ENCODE data around the gene GRIN2D.

The GRIN2D gene

DNA sequence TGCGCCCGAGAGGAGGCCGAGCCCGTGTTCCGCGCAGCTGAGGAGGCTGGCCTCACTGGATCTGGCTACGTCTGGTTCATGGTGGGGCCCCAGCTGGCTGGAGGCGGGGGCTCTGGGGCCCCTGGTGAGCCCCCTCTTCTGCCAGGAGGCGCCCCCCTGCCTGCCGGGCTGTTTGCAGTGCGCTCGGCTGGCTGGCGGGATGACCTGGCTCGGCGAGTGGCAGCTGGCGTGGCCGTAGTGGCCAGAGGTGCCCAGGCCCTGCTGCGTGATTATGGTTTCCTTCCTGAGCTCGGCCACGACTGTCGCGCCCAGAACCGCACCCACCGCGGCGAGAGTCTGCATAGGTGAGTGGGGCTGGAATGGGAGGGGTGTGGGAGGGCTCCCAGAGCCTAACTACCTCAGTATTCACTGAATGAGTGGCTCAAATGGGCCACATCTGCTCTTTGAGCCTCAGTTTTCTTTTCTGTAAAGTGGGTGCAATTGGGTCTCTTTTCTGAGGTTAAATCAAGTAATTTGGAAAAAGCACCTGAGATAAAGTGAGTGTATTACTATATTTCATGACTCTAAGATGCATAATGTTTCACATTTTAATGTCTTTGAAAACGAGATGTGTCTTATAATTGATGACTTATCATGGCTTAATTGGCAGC is 11.7 kb downstream of the GRIN2D start:
- TF ChIP-seq FOXP2 (optimal IDR thresholded peaks at IDR 0.05; ENCODE audit: control extremely low read depth, extremely low read length, insufficient read depth) (no peak), EZH2 (IDR thresholded peaks at IDR 0.05) (no peak), POLR2AphosphoS5 (IDR thresholded peaks at IDR 0.05; ENCODE audit: borderline replicate concordance, low read depth, low read length) (no peak)
- Histone ChIP-seq H3K27ac (no peak overlapping the region), H3K9me3 (ENCODE audit: low read depth, low read length) (no peaks in the 10 kb centered on the region), H3K36me3 (ENCODE audit: insufficient read depth, low read length) (no peaks in the 10 kb centered on the region), H3K9ac (ENCODE audit: insufficient read length) (no peak overlapping the region), H3K4me3 (no peak overlapping the region)
- no peak for DNase-seq (ENCODE audit: low read depth, low spot score)

- Histone ChIP-seq H3K27ac (no peak overlapping the region), H3K9me3 (ENCODE audit: low read depth, low read length) (no peaks in the 10 kb centered on the region), H3K36me3 (ENCODE audit: insufficient read depth, low read length) (no peaks in the 10 kb centered on the region), H3K9ac (ENCODE audit: insufficient read length) (no peak overlapping the region), H3K4me3 (no peak overlapping the region)
- TF ChIP-seq POLR2AphosphoS5 (IDR thresholded peaks at IDR 0.05; ENCODE audit: borderline replicate concordance, low read depth, low read length): no peak
- TF ChIP-seq EZH2 (IDR thresholded peaks at IDR 0.05): no peak
- TF ChIP-seq FOXP2 (optimal IDR thresholded peaks at IDR 0.05; ENCODE audit: control extremely low read depth, extremely low read length, insufficient read depth): no peak
- no peak for DNase-seq (ENCODE audit: low read depth, low spot score)
These were observed 12.4 kb downstream of the GRIN2D start for GRCh38 chr19:48405850-48406249.

- TF ChIP-seq POLR2AphosphoS5 (IDR thresholded peaks at IDR 0.05; ENCODE audit: borderline replicate concordance, low read depth, low read length): no peak
- no peak for TF ChIP-seq EZH2 (IDR thresholded peaks at IDR 0.05)
- TF ChIP-seq FOXP2 (optimal IDR thresholded peaks at IDR 0.05; ENCODE audit: control extremely low read depth, extremely low read length, insufficient read depth): no peak
- Histone ChIP-seq H3K36me3 (ENCODE audit: insufficient read depth, low read length) (no peaks in the 10 kb centered on the region), H3K9me3 (ENCODE audit: low read depth, low read length) (no peaks in the 10 kb centered on the region), H3K4me3 (no peak overlapping the region), H3K9ac (ENCODE audit: insufficient read length) (no peak overlapping the region), H3K27ac (no peak overlapping the region)
- DNase-seq (ENCODE audit: low read depth, low spot score): no peak
These were observed 20.6 kb downstream of the GRIN2D start for GRCh38 chr19:48413879-48414587.

DNA sequence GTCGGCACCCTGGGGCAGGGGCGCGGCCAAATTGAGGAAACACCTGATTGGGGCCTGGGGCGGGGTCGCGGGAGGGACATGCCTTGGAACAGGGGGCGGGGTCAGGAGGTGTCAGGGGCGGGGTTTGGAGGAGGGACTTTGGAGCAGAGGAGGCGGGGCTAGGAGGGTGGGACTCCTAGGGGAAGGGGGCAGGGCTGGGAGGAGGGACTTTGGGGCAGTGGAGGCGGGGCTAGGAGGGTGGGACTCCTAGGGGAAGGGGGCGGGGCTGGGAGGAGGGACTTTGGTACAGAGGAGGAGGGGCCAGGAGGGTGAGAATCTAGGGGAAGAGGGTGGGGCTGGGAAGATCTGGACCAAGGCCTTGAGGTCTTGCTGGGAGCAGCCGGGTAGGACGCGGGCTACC is 21.9 kb downstream of the GRIN2D start:
- Histone ChIP-seq H3K27ac (no peak overlapping the region), H3K4me3 (no peak overlapping the region), H3K9ac (ENCODE audit: insufficient read length) (no peak overlapping the region), H3K9me3 (ENCODE audit: low read depth, low read length) (no peaks in the 10 kb centered on the region), H3K36me3 (ENCODE audit: insufficient read depth, low read length) (no peaks in the 10 kb centered on the region)
- TF ChIP-seq EZH2 (IDR thresholded peaks at IDR 0.05) (no peak), POLR2AphosphoS5 (IDR thresholded peaks at IDR 0.05; ENCODE audit: borderline replicate concordance, low read depth, low read length) (no peak), FOXP2 (optimal IDR thresholded peaks at IDR 0.05; ENCODE audit: control extremely low read depth, extremely low read length, insufficient read depth) (no peak)
- DNase-seq (ENCODE audit: low read depth, low spot score): no peak

DNA sequence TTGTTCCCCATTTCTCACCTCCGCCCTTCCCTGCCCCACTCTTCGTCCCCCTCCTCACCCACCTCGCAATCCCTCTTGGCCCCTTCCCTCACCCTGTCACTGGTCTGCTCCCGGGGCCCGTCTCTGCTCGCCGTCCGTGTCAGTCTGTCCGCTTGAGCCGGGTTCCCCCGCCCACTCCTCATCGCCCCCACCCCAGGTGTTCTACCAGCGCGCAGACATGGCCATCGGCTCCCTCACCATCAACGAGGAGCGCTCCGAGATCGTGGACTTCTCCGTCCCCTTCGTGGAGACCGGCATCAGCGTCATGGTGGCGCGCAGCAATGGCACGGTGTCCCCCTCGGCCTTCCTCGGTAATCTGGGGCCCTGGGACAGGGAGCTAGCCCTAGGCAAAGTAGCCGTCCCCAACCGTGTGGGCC is 22.3 kb downstream of the GRIN2D start:
- no peak overlapping the region for H3K27ac ChIP-seq
- no peak for DNase-seq (ENCODE audit: low read depth, low spot score)
- no peak overlapping the region for H3K9ac ChIP-seq (ENCODE audit: insufficient read length)
- no peak overlapping the region for H3K4me3 ChIP-seq
- H3K36me3 ChIP-seq (ENCODE audit: insufficient read depth, low read length): no peaks in the 10 kb centered on the region
- TF ChIP-seq FOXP2 (optimal IDR thresholded peaks at IDR 0.05; ENCODE audit: control extremely low read depth, extremely low read length, insufficient read depth): no peak
- no peak for TF ChIP-seq EZH2 (IDR thresholded peaks at IDR 0.05)
- TF ChIP-seq POLR2AphosphoS5 (IDR thresholded peaks at IDR 0.05; ENCODE audit: borderline replicate concordance, low read depth, low read length): no peak
- no peaks in the 10 kb centered on the region for H3K9me3 ChIP-seq (ENCODE audit: low read depth, low read length)

DNA sequence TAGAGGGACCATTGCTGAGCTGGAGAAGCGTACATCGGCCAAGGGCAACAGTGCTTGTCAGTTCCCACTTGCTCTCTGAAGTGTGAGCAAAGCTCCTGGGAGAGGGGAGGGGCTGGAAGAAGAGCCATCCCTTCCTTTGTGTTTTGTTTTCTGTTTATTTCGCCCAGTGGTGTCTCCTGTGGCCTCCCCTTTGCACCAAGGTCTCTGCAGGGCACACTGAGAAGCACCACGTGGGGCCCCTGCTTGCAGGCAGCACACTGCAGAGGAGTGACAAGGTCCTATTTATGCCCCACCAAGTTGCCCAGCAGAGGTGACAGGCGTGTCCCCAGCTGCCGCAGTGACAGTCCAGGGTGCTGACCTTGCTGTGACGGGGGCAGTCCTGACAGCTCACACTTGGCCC is 24.0 kb downstream of the GRIN2D start:
- no peak overlapping the region for H3K4me3 ChIP-seq
- DNase-seq (ENCODE audit: low read depth, low spot score): no peak
- no peak overlapping the region for H3K27ac ChIP-seq
- no peaks in the 10 kb centered on the region for H3K36me3 ChIP-seq (ENCODE audit: insufficient read depth, low read length)
- no peaks in the 10 kb centered on the region for H3K9me3 ChIP-seq (ENCODE audit: low read depth, low read length)
- TF ChIP-seq EZH2 (IDR thresholded peaks at IDR 0.05) (no peak), POLR2AphosphoS5 (IDR thresholded peaks at IDR 0.05; ENCODE audit: borderline replicate concordance, low read depth, low read length) (no peak), FOXP2 (optimal IDR thresholded peaks at IDR 0.05; ENCODE audit: control extremely low read depth, extremely low read length, insufficient read depth) (no peak)
- H3K9ac ChIP-seq (ENCODE audit: insufficient read length): no peak overlapping the region

DNA sequence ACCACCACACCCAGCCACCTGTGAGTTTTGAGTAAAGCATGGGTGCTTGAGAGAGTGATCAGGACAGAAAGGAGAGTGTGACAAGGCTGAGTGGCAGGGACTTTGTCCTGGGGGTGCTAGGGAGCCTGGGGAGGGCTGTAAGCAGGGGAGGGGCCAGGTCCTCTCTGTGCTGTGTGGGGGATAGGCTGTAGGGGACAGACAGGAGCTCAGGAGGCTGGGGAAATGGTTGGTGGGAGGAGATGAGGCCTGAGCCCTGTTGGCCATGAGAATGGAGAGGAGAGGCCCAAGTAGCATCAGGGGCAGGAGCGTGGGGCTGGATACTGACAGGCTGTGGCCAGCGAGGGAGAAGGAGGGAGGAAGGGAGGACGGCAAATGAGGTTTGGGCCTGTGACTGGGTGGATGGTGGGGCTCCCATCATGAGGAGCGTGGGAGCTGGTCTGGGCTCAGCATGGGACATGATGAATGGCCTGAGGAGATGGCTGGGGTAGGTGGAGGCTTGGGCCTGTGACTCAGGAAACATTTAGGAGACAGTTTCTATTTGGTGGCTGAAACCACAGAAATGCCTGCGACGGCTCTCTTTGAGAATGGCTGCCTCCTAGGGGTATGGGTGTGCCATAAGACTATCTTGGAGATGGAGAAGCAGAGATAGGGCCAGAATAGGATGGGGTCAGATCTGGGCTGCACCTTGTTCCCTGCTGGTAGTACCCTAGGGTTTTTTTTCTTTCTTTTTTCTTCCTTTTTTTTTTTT is 25.0 kb downstream of the GRIN2D start:
- no peak overlapping the region for H3K4me3 ChIP-seq
- no peaks in the 10 kb centered on the region for H3K36me3 ChIP-seq (ENCODE audit: insufficient read depth, low read length)
- no peak for DNase-seq (ENCODE audit: low read depth, low spot score)
- TF ChIP-seq POLR2AphosphoS5 (IDR thresholded peaks at IDR 0.05; ENCODE audit: borderline replicate concordance, low read depth, low read length): no peak
- no peak for TF ChIP-seq FOXP2 (optimal IDR thresholded peaks at IDR 0.05; ENCODE audit: control extremely low read depth, extremely low read length, insufficient read depth)
- no peak for TF ChIP-seq EZH2 (IDR thresholded peaks at IDR 0.05)
- 0 out of 2 replicates have a peak overlapping the region, but pooled peaks have one; percentile 13 for H3K27ac ChIP-seq
- H3K9me3 ChIP-seq (ENCODE audit: low read depth, low read length): no peaks in the 10 kb centered on the region
- no peak overlapping the region for H3K9ac ChIP-seq (ENCODE audit: insufficient read length)
